ENCODE data around the gene ATP5F1A.

DNA sequence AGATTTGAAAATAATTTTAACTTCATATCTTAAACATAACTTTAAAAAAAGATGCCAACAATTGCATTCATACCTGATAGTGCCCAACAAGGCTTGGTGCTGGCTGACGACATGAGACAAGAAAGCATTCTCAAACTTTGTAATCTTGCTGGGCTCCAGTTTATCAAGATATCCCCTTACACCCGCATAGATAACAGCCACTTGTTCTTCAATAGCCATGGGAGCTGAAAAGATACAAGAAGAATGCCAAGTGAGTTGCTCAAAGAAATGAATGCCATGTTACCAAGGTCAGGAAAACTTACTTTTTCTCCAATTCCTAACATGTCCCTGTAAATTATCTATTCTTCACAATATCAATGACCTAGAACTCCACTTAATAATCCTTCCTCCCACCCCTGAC lies 13.7 kb downstream of the ATP5F1A start:
- TF ChIP-seq POLR2A (IDR thresholded peaks at IDR 0.05) = no peak
- TF ChIP-seq, protein P1, sequence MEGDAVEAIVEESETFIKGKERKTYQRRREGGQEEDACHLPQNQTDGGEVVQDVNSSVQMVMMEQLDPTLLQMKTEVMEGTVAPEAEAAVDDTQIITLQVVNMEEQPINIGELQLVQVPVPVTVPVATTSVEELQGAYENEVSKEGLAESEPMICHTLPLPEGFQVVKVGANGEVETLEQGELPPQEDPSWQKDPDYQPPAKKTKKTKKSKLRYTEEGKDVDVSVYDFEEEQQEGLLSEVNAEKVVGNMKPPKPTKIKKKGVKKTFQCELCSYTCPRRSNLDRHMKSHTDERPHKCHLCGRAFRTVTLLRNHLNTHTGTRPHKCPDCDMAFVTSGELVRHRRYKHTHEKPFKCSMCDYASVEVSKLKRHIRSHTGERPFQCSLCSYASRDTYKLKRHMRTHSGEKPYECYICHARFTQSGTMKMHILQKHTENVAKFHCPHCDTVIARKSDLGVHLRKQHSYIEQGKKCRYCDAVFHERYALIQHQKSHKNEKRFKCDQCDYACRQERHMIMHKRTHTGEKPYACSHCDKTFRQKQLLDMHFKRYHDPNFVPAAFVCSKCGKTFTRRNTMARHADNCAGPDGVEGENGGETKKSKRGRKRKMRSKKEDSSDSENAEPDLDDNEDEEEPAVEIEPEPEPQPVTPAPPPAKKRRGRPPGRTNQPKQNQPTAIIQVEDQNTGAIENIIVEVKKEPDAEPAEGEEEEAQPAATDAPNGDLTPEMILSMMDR (IDR thresholded peaks at IDR 0.05) = no peak

All from lower leg skin (tissue), 3 donors.